Activated CD8-positive, alpha-beta memory T cell treated with anti-CD3 and anti-CD28 coated beads, Interleukin-2, amount 50 U/mL, for 48 hours (primary cell): ENCODE results near the gene SCGB2A2.

Experiments used
- DNase-seq: peaks from one replicate; pipeline ENCODE4 v3.0.0-alpha.2; 2020

Gene SCGB2A2

GRCh38 chr11:62307950-62308349 is 38.0 kb downstream of the SCGB2A2 start:
- no peak for DNase-seq

- no peak for DNase-seq
Measured at GRCh38 chr11:62309991-62310390, 40.0 kb downstream of the SCGB2A2 start.

GRCh38 chr11:62315431-62315830 is 45.5 kb downstream of the SCGB2A2 start:
- no peak for DNase-seq

- DNase-seq, result no peak
Measured at GRCh38 chr11:62322524-62322923, 52.6 kb downstream of the SCGB2A2 start.
